8988T (cell line): Measurements from ENCODE around the gene TCF7L1.
"Not testable (repeated sequence)": the region's sequence is repeated elsewhere in the genome, so short reads cannot be mapped to it uniquely, and the experiment has no call there.

Experiments used
- DNase-seq: peaks from one replicate; pipeline ENCODE4 v3.0.0; 2011

Gene TCF7L1

DNA sequence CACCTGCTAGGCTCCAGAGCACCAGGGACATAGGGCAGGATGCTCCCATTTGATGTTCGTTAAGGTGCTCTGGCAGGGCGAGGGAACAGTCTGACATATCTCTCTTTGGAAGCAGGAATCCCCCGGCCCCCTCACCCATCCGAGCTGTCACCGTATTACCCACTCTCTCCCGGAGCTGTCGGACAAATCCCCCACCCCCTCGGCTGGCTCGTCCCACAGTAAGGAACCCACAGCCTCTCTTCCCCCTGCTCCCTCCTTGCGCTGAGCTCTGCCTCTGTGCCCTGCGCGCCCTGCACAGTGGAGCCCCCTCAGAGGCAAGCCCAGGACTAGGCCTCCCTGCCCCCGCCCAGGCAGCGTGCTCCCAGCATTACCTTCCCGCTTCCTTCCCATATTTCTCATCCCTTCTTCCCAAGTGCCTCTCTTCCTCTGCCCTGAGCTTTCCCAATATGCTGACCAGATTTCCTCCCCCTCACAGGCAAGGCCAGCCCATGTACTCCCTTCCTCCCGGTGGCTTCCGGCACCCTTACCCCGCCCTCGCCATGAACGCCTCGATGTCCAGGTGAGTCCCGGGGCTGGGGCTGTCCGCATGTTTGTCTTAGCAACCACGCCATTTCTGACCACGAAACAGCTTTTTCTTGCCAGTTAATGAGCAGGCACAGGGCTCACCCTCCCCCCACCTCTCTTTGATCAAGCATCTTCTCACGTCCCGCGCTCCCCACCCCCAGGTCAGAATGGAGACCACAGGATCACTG is 170.8 kb downstream of the TCF7L1 start:
- DNase-seq = no peak

DNA sequence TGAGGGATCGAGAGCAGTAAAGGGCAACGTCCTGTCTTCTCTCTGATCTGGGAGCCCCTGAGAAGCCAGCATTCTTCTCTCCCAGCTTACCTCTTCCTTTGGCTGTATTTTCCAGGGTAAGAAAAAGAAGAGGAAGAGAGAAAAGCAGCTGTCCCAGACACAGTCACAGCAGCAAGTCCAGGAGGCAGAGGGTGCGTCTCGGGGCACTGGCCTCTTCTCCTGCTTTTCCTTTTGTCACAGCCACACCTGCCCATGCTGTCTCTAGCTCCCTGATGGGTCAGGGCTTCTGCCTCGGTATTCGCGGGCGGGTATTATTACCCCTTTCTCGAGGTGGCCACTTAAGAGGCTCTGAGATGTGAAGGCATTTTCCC is 174.3 kb downstream of the TCF7L1 start:
- DNase-seq = no peak

DNA sequence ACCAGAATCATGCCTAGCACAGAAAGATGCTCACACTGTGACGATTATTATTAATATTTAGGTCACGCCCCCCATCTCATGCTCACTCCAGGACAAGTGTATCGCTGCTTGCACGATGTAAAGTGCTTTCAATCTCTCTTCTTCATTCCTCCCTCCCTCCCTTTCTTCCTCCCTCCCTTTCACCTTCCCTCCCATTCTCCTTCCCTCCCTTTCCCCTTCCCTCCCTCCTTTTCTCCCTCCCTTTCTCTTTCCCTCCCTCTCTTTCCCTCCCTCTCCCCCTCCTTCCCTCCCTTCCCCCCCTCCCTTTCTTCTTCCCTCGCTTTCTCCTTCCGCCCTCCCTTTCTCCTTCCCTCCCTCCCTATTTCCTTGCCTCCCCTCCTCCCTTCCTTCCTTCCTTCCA is 175.0 kb downstream of the TCF7L1 start:
- DNase-seq = no peak

DNA sequence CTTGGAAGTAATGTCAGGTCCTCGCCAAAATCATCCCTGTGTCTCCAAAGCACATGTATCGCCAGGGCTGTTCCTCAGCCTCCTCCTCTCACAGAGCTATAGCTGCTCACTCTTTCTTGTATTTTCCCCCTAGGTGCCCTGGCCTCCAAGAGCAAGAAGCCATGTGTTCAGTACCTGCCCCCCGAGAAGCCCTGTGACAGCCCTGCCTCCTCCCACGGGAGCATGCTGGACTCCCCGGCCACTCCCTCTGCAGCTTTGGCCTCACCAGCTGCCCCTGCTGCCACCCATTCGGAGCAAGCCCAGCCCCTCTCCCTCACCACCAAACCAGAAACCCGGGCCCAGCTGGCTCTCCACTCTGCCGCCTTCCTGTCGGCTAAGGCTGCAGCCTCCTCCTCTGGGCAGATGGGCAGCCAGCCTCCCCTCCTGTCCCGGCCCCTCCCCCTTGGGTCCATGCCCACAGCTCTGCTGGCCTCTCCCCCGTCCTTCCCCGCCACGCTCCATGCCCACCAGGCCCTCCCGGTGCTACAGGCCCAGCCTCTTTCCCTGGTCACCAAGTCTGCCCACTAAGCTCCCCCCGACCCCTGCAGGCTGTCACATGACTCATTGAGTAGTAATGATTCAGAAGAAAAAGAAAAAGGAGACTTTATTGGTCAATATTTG is 175.8 kb downstream of the TCF7L1 start:
- DNase-seq = no peak

DNA sequence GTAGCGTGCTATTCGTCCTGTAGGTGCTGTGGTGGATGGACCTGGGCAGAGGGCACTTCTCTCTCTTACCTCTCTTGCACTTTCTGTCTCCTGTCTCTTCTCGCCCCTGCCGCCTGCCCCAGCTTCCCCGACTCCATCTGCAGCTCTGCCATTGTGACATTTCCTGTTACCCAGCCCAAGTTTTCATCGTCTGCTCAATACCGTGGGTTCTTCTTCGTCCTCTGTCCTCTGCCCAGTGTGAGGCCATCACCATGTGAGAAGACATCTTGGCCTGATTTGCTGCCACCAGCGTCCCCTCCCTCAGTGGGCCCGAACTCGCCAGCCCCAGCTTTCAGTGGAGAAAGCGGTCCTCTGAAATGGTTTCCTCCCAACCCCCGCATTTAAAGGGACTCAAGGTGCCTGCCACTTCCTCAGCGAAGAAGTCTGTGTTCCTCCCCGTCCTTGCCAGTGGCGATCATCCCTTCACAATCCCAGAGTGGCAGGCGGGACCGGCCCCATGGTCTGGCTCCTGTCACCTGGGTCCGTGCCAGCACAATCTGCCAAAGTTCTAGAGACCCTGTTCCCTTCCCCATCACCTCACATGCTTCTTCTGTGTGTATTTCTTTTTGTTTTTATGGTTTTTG is 176.6 kb downstream of the TCF7L1 start:
- no peak for DNase-seq

DNA sequence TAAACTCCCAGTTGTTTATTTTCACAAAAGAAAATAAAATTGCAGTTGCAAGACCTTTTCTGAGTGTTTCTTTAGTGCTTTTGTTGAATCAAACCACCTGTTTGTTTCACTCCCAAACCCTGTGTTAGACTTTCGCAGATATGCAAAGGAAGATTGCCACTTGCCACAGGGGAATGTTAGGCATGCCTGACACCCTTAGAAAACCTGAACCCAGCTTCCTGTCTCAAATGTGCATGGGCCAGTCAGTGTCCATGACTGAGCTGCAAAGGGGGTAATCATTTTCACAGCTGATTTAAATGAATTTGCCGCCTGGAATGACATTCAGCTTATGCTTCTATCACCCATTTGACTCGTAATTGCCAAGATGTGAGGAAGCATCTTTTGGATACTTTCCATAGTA is 177.1 kb downstream of the TCF7L1 start:
- DNase-seq = no peak

DNA sequence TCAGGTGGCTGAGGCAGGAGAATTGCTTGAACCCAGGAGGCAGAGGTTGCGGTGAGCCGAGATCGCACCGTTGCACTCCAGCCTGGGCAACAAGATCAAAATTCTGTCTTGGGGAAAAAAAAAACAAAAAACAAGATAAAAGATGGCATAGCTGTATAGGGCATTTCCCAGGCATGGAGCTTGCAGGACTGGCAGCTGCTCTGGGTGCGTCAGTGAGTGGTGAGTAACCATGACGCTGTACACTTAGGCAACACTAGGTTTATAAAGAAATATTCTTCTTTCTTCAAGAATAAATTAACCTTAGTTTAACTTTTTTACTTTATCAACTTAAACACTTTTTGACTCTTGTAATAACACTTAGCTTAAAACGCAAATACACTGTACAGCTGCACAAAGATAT is 179.2 kb downstream of the TCF7L1 start:
- no peak for DNase-seq

DNA sequence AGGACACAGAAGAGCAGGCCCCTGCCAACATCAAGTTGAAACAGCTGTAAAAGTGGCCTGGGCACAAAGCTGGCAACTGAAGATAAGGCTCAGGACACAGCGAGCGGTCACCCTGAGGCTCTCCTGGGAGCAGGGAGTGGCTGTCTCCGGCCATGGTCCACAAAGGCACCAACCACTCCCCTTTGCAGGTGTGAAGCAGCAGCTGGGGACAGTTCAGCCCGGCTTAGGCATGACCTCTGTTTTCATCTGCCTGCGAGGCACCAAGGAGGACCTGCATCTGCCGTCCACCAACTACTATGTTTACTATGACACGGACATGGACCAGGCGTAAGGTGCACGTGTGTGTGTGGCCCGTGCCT is 181.7 kb downstream of the TCF7L1 start:
- no peak for DNase-seq

DNA sequence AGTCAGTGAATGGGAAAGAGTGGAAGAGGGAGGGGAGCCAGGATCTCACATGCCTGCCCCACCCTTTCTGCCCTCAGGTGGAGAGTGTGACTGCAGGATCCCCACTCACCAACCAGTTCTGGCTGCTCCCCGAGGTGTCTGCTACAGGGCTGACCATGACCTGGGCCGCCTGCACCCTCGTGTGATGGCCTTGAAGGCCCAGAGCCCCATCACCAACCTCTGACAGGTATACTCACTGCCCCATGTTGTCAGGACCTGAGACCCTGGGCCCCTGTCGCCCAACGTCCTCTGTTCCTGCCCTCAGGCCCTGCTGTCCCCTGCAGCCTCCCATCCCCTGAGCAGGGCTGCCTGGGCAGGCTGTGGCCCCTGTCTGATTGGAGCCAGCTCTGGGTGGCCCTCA is 182.7 kb downstream of the TCF7L1 start:
- not testable (repeated sequence) for DNase-seq

DNA sequence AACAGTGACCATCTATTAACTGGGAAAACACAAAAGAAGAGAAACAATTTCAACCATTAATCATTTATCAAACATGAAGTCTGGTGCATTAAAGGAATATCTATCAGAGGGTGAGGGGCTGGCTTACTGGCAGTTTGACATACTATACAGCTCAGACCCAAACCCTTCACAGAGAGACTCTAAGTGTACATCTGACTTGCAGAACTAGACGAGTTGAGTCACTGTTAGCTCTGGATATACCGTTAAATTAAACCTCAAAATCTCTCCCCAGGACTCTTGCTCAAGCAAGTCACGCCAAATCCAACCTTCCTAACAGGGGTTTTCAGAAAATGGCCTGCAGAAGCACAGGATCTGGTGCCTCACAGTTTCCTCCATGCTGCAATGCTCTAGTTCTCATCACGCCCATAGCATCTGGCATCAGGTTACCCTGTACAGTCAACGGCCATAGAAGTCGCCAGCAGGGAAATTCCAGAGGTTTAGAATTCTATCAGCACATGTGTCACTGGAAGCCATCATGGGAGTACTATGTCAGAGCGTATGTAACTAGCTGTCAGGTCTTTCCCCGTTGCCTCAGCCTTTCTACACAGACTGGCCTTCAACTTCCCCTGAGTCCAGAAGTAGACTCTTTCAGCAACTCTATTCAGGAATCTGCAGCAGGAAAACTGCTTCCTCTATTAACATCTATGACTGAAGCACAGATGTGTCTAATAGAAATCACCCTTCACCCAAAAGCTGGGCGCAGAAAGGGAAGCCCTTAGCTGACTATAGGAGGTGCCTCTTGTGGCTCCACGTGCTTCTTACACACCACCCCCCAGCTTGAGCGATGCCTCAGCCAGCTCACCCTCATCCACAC is 185.3 kb downstream of the TCF7L1 start:
- peak; percentile 27 for DNase-seq

DNA sequence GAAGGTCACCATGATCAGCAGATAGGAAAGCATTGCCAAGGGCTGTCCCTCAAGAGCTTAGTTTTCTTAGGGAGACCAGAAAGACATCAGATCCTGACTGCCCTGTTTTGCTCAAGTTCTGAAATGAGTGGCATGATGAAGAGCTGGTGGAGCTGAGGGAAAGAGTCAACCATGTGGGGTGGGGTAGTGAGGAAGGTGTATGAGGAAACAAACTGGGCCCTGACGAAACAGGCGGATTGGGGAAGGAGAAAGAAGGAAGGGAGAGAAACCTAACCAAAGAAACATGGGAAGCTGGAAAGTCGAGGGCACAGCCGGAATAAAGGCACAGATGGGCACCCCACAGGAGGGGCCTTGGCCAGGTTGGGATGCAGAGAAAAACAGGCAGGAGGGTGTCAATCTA is 186.6 kb downstream of the TCF7L1 start:
- no peak for DNase-seq

DNA sequence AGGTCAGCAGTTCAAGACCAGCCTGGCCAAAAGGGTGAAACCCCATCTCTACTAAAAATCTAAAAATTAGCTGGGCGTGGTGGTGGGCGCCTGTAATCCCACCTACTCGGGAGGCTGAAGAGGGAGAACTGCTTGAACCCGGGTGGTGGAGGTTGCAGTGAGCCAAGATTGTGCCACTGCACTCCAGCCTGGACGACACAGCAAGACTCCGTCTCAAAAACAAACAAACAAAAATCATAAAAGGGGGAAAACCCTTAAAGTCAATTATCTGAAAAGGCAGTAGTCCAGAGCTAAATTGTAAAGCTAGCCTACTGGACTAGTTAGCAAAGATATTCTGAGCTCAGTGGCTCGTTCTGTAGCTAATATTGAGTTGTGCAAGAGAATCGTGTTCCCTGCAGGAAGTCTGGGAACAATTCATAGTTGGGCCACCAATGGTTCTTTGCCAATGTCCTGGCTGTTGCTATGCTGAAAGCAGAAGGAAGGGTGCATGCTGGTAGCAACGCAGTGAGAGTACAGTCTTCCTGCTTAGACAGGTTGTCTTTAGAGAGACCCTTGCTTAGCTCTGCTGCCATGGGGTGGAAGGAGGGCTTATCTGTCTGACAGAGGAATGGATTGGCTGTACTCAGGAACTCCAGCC is 190.3 kb downstream of the TCF7L1 start:
- DNase-seq = no peak

DNA sequence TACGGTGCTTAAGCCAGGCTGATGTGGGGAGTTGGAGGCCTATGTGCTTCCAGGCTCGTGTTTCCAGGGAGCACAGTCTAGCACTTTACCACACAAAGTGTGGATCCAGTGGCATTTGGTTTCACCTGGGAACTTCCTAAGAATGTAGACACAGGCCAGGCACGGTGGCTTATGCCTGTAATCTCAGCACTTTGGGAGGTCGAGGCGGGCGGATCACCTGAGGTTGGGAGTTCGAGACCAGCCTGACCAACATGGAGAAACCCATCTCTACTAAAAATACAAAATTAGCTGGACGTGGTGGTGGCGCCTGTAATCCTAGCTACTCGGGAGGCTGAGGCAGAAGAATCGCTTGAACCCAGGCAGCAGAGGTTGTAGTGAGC is 190.8 kb downstream of the TCF7L1 start:
- not testable (repeated sequence) for DNase-seq

DNA sequence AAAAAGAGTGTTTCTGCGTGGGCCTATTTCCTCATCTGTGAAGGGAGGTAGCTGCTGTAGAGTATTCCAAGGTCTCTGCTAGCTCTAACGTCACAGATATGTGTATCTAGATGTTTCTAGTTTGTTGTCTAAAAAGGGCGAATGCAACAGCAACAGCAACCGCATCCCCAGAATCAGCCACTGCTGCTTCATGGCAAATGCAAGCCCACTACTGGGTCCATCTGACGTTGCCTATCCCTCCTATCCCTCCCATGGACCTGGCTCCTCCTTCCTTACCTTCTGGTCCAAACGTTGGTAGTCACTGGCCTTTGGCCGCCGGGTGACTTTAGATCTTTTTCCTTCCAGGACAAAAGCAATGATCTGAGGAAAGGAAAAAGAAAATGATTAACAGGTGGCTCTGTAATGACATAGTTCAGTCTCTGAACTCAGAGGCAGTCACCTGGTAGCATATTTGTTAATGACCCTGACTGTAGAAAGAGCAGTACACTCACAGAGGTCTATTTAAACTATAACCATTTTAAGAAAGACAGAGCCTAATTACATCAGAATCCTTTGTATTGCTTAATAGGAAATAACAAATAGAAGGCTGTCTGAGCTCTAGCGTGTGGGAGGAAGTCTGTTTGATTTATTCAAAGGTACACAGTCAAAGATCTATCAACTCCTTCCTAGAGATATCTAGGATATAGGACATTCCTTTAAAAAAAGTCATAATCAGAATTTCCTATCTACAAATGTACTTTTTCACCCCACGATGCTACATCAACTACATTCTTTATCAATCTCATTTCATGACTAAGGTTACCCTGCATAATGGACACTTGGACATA is 191.7 kb downstream of the TCF7L1 start:
- DNase-seq = no peak

DNA sequence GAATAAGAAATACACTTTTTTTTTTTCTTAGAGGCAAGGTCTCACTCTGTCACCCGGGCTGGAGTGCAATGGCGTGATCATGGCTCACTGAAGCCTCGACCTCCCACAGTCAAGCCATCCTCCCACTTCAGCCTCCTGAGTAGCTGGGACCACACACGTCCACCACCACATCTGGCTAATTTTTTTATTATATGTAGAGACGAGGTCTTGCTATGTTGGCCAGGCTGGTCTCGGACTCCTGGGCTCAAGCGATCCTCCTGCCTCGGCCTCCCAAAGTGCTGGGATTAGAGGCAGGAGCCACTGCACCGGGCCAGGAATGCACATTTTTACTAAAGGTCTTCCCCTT is 192.2 kb downstream of the TCF7L1 start:
- no peak for DNase-seq

DNA sequence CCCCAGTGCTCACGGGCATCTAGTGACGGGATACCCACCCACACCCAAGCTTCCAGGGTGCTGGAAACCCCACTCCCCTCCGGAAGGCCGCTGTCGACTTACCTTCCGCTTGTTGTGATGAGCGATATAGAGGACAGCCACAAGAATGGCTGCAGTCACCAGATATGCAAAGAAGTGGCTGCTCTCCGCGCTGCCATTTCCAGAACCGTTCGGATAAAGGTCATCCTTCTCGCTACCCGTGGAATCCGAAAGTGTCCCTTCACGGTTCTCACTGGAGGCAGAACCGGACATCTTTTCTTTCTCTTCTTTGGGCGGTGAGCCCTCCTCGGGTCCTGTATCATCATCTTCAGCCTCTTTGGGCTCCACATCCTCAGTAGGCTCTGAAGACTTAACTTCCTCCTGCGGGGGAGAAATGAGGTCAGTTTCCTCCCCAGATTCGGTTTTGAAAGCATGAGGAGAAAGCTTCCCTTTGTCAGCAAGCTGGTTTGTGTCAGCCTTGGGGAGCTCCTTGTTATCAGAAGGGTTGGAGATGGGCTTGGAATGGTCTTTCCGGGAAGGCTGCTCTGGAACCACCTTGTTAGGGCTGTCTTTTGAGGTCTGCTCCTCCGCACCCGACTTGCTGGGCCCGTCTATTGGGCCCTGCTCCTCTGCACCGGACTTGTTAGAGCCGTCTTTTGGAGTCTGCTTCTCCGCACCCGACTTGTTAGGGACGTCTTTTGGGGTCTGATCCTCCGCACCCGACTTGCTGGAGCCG is 193.4 kb downstream of the TCF7L1 start:
- no peak for DNase-seq

DNA sequence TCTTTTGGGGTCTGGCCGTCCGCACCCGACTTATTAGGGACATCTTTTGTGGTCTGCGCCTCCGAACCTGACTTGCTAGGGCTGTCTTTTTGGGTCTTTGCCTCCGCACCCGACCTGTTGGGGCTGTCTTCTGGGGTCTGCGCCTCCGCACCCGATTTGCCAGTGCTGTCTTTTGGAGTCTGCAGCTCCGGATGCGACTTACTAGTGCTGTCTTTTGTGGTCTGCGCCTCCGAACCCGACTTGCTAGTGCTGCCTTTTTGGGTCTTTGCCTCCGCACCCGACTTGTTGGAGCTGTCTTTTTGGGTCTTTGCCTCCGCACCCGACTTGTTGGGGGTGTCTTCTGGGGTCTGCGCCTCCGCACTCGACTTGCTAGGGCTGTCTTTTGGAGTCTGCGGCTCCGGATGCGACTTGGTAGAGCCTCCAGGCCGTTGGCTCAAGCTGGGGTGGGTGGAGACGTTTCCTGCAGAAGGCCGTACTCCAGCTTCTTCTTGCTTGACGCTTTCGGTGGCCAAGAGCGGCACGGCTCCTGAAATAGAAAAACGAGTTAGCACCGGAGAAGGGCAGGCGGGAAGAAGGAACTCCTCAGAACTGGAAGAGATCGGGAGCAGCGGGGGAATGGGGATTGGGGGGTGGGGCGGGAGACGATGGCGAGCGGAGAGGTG is 194.1 kb downstream of the TCF7L1 start:
- DNase-seq = no peak

DNA sequence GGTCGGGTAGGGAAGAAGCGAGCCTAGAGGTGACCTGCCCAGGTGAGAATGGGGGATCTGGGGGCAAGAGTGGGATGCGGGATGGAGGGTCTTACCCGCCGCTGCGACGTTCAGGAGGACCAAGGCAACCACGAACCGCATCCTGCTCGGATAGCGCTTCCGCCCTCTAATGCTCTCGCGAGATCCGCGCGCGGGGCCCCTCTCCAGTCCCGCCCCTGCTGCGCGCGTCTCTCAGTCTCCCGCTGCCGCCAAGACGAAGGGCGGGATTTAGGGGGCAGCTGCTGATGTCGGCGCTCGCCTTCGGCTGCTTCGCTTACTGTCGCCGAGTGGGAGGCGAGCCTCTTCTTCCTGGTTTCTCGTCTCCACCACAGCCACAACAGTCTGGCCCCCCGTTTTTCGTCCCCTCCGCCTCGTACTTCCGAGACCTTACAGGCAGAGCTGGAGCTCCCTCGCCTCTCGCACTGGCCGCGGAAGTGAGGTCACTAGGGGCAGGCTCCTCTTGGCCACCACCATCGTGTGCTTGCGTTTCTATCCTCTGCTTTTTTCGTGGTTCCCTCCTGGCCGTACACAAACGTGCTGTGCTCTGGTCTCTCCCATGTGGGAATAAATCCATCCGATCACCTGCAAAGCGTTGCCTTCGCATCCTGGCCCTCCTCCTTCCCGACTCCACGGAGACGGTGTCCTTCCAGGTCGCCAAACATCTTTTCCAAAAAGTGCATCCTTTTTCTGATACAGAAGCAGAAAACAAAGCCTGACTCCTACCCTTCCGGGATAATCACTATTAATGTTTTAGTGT is 194.8 kb downstream of the TCF7L1 start, which contains the start of gene TGOLN2:
TSS of gene TGOLN2 (minus strand) at position 168 of the 796 bp plus-strand sequence. CDS start at position 141, 27 bp downstream.
- DNase-seq = peak; percentile 93

DNA sequence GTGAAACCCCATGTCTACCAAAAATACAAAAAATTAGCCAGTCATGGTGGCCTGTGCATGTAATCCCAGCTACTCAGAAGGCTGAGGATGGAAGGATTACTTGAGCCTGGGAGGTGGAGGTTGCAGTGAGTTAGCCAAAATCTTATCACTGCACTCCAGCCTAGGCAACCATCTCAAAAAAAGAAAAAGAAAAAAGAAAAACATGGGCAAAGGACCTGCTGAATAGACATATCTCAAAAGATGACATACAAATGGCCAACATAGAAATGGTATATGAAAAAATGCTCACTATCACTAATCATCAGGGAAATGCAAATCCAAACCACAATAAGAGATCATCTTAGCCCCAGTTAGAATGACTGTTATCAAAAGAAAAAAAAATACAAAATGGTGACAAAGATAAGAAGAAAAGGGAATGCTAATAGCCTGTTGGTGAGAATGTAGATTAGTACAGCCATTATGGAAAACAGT is 196.0 kb downstream of the TCF7L1 start:
- no peak for DNase-seq

DNA sequence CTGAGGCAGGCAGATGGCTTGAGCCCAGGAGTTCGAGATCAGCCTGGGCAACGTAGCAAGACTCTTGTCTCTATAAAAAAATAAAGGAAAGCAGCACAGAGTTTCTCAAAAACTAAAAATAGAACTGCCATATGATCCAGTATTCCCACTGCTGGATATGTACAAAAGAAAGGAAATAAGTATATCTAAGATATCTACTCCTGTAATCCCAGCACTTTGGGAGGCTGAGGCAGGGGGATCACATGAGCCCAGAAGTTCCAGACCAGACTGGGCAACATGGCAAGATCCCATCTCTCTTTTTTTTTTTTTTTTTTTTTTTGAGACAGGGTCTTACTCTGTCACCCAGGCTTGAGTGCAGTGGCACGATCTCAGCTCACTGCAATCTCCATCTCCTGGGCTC is 196.5 kb downstream of the TCF7L1 start:
- DNase-seq = not testable (repeated sequence)
